NCI-H146 (cell line): ENCODE results near the gene COL4A2.
A peak's percentile ranks its signal among the peaks of the same experiment; 100 is the strongest.

Experiments used
- DNase-seq: peaks from one replicate; lab custom pipeline; 2025; lab: John Stamatoyannopoulos, UW

COL4A2 gene

DNA sequence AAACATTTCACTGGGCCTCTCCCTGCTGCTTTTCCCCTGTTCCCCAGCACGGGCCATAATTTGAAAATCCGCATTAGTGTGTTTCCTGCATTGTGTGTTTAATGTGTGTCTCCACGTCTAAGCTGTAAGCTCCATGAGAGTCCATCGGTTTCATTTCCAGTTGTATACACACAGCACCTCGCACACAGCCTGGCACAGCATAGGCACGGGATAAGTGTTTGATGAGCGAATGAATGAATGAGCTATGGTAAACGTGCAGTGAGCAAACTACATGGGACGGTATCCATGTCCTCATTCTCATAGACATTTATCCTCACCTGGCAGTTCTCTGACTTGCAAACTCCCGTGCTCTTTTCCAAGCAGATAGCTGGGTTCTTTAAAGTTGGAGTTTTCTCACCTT, 148.4 kb downstream of the COL4A2 start:
- DNase-seq = no peak

DNA sequence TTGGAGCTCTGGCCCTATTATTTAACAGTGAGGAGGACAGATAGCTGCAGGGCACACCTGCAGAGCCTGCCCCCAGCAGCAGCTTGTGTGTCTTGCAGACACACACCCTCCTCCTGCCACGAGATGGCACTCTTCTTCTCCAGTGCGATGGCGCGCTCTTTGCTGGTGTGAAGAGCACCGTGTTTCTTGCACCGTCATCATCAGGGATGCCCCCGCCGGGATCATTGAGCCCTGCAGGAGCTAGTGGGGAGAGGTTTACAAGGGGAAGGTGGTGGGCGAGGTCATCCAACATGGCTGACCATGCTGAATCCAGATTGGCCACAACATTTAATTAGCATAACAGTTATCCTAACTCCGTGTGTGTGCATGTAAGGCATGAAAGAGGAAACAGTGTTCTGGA, 148.9 kb downstream of the COL4A2 start:
- peak; percentile 94 for DNase-seq

DNA sequence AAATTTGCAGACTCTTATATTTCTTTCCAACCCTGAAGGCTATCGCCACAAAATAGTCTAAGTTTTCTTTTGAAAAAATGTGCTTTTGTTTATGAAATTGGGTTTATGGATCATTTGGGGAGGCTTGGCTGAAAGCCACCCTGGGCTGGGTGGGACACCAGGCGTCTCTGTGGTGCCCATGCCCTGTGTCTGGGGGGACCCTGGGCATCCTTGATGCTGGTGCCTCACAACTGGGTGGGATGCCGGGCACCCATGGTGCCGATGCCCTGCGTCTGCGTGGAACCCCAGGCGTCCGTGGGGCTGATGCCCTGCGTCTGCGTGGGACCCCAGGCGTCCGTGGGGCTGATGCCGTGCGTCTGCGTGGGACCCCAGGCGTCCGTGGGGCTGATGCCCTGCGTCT, 149.5 kb downstream of the COL4A2 start:
- DNase-seq = no peak

DNA sequence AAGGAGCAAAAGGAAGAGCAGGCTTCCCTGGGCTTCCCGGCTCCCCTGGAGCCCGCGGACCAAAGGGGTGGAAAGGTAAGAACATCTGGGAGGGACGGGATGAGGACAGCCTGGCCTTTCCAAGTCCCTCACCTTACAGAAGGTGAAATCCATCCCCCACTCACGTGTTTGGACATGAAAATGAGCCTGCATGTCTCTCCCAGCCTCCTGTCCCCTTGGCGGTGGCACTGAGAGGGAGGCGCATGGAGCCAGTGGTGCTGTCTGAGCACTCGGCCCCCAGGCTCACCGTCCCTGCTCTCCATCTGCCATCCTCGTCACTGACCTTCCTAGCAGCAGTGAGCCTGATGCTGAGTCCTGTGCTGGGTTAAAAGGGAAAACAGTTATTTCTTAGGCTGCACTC, 150.3 kb downstream of the COL4A2 start:
- DNase-seq = no peak

DNA sequence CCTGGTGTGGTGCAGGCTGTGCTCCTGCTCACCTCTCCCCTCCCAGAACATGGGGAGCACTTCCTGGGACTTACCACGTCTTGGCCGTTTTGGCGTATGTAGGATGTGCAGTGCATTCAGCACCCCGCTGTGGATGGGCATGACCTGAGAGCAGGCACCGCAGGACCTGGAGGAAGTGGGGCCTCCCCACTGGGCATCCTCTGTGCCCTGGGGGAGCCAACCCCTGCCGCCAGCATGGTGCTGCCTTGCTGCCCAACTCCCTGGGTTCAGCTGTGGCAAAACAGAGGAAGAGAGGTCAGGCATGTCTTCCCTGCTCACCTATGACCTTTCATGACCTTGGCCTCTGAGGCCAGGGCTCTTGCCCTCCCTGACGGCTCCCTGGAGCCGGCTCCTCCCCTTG, 150.9 kb downstream of the COL4A2 start:
- DNase-seq = no peak

DNA sequence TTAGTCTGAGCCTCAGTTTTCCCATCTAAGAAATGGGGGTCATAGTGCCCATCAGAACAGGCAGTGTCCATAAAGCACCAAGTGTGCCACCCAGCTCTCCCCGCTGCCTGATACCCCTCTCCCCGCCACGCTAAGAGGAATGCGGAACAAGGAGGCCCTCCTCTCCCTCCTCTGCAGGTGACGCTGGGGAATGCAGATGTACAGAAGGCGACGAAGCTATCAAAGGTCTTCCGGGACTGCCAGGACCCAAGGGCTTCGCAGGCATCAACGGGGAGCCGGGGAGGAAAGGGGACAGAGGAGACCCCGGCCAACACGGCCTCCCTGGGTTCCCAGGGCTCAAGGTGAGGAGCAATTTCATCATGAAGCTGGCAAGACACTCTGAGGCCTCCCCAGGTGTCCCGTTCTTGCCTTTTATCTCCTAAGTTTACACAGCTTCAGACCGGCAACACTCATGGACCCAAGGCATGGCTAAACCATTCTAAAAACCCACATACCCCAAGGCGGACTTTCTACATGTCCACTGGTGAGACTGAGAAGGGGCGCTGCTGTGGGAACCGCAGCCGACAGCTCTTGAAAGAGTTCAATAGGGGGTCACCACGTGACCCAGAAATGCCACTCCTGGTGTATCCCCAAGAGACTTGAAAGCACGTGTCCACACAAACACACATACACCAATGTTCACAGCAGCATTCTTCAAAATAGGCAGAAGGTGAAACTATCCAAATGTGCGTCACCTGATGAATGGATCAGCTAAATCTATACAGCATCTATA, 151.7 kb downstream of the COL4A2 start:
- DNase-seq = no peak

DNA sequence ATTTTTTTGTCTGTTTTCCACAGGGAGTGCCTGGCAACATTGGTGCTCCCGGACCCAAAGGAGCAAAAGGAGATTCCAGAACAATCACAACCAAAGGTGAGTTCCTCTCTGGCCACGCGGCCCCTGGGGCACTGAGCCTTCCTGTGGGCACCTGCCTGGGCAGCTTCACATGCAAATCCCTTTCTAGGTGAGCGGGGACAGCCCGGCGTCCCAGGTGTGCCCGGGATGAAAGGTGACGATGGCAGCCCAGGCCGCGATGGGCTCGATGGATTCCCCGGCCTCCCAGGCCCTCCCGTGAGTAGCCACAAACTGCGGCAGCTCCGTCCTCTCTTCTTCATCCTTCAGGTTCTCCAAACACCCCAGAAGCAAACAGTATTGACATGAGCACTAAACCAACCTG, 155.0 kb downstream of the COL4A2 start:
- DNase-seq = no peak

- DNase-seq = no peak
Observed at GRCh38 chr13:110463156-110463555, 156.1 kb downstream of the COL4A2 start.

DNA sequence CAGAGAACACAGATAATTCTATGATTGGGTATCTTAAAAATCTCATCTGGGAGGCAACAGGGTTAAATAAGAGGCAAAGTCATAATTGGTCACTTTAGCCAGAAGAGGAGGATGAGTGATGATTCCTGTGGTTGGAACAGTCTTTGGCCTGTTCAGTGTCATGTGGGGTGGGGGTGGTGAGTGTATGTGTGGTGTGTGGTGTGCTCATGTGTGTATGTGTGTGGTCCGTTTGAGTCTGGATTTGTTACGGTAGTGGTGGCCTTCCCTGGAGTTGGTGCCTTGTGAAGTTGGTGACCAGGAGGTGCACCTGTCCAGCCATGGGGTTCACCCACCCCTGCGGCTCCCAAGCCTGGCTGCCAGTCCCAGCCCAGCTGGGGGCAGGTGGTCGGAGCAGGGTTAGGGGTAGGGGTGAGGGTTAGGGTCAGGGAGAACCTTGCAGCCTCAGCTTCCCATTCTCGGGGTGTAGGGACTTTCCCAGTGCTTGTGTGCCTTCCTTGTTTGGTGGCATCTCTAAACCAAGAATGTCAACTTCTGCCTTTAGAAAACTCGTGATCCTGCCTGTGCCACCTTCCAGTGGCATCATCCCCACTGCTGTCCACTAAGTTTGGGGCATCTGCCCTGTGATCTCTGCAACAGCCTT, 156.9 kb downstream of the COL4A2 start:
- no peak for DNase-seq

GRCh38 chr13:110464556-110465333, 157.7 kb downstream of the COL4A2 start:
- DNase-seq = no peak

GRCh38 chr13:110465696-110466095, 158.6 kb downstream of the COL4A2 start:
- DNase-seq = no peak

DNA sequence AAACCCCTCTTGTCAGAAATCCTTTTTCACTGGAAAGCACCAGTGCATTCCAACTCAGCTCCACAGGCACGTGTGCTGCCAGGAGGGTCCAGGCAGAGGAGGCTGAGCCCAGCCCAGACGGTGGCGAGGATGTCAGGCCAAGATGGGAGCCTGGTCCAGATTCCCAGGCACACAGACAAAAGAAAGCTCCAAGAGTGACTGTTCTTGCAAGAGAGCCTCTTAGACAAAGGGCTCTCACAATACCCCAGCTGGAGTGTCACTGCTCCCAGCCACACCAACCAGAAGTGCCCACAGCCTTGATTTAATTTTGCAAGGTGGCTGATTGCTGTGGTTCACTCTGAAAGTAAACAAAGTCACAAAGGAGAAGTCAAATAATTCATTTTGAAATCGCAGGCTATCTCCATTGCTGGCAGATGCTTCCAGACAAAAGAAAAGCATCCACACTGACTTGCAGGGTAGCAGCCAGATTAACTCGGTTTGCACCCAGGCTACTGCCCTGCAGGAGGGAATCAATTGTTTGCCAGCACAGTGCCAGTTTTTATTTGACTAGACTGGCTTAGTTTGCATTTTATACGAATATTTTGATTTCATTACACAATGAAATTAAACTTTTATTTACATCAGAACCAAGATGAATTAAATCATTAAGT, 159.3 kb downstream of the COL4A2 start:
- peak; percentile 88 for DNase-seq

- no peak for DNase-seq
Observed at GRCh38 chr13:110467516-110468110, 160.5 kb downstream of the COL4A2 start.

DNA sequence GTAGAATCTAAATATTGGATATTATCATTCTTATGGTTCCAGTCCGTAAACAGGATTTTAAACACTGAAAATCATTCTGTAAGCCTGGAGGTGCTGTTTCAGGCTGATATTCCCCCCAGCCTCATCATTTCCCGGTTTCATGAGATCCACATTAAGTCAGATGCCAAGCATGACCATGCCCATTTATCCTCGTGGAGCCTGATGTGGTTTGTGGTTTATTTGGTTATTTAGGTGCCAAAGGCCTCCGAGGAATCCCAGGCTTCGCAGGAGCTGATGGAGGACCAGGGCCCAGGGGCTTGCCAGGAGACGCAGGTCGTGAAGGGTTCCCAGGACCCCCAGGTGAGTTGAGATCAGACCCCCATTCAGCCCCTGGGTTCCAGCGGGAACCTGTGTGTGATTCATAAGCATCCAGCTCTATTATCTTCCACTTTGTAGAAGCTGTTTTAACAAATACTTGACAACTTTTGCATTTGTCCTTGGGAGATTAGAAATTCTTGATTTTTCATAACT, 162.0 kb downstream of the COL4A2 start:
- no peak for DNase-seq

- no peak for DNase-seq
Observed at GRCh38 chr13:110469597-110469996, 162.5 kb downstream of the COL4A2 start.

DNA sequence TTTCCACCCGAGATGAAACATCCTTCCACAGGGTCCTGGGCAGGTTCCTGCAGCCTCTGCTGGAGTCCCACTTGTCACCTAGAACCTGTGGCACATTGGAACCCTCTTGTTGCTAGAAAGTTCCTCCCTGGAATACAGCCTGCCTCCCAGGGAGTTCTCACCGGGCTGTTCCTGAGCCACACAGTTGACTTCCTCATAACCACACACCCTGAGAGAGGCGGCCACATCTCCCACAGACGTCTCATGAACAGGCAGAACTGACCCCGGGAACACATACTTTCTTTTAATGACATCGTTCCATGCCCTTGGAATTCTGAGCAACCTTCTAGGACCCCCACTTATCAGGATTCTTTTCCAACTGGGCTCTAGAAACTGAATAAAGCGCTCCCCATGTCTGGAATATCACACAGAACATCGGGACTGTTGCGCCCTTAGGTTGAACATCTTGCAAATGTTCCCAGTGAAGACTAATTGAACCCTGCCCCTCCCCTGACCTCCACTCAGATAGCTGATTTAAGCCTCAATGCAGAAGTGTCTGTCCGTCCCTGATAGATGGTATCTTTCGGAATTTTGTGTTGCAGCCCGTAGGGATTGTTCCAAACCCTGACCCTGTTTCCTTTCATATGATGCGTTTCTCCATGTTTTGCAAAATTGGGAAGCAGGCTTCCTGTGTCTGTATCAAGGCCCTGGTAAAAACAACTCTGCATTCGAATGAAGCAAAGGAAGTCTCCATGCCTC, 163.4 kb downstream of the COL4A2 start:
- DNase-seq = no peak

GRCh38 chr13:110471156-110471832, 164.2 kb downstream of the COL4A2 start:
- DNase-seq = no peak

DNA sequence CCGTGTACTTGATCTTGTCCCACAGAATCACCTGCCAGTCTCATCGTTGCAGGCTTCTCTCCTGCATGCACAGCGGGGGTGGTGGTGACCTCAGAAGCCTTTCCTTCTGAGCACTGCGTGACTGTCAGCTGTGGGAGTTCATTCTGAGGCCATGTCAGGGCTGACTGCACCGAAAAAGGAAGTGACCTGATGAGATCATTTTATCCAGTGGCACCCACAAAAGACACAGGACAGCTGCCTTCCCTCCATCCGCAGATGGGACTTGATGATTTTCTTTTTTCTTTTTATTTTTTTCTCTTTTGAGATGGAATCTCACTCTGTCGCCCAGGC, 164.7 kb downstream of the COL4A2 start:
- peak; percentile 50 for DNase-seq

- no peak for DNase-seq
Observed at GRCh38 chr13:110472904-110473563, 165.9 kb downstream of the COL4A2 start.

DNA sequence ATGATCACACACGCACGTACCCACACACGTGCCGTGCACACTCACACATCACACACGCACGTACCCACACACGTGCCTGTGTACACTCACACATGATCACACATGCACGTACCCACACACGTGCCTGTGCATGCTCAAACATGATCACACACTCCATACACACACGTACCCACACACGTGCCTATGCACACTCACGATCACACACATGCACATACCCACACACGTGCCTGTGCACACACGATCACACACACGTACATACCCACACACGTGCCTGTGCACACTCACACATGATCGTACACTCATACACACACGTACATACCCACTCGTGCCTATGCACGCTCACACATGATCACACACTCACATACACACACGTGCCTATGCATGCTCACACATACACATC, 167.6 kb downstream of the COL4A2 start:
- DNase-seq = no peak
